HFF-Myc (cell line): ENCODE data around the gene FAM181B.

ENCODE experiments used
- DNase-seq: peaks from one replicate; pipeline ENCODE4 v3.0.0-alpha.2; 2011; ENCODE audit warnings: low read depth; ENCODE audit errors: extremely low read depth
- H3K4me3 ChIP-seq: replicated peaks from 2 replicates; pipeline ENCODE4 v1.5.1; 2011; ENCODE audit warnings: low read depth, mild to moderate bottlenecking, control low read depth, low read length
- CTCF ChIP-seq: IDR thresholded peaks from 2 replicates; pipeline ENCODE4 v1.5.1; 2012; ENCODE audit warnings: mild to moderate bottlenecking, low read depth, low read length, control low read depth; ENCODE audit errors: missing control alignments

Gene FAM181B

GRCh38 chr11:82714346-82715174 lies 19.1 kb downstream of the FAM181B start:
- TF ChIP-seq CTCF = no peak
- no peak for DNase-seq
- H3K4me3 ChIP-seq = no peak overlapping the region

GRCh38 chr11:82711648-82712047 lies 22.0 kb downstream of the FAM181B start:
- no peak for TF ChIP-seq CTCF
- no peak overlapping the region for H3K4me3 ChIP-seq
- DNase-seq = no peak

DNA sequence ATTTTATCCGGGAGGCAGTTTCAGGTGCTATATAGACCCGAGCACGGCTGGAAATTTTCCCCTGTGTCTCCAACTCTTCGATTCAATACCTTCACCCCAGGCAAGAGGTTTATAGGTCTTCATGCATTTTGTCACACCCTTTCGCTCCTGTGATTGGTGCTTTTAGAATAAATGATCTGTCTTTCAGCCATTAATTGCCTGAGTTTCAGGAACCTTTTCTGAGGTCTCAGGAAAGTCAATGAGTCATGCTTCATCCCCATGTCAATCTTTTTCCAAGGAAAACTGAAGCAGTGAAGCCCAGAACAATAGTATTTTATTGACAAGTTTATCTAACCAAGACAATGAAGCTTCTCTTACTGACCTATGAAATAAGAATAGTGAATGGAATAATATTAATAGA lies 29.9 kb downstream of the FAM181B start:
- no peak overlapping the region for H3K4me3 ChIP-seq
- no peak for TF ChIP-seq CTCF
- no peak for DNase-seq

DNA sequence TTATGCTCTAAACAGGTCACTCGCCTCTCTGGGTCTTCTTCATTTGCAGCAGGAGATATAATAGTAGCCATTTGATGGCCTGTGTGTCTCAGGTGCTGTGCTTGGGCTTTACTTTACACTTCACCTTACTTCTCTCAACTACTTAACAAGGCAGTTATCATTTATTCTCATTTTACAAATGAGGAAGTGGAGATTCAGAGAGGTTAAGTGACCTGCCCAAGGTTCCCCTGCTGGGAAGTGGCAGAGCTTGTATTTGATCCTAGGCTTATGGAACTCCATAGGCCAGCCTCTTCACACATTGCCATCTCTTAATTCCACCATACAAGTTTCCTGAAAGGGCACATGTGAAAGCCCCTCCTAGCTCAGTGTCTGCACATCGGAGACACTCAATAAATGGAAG lies 30.4 kb downstream of the FAM181B start:
- DNase-seq = no peak
- TF ChIP-seq CTCF = no peak
- no peak overlapping the region for H3K4me3 ChIP-seq

- peak; percentile 33 for DNase-seq
- peak; percentile 71 for TF ChIP-seq CTCF
- no peak overlapping the region for H3K4me3 ChIP-seq
These were observed 31.7 kb downstream of the FAM181B start for GRCh38 chr11:82701847-82702520.

DNA sequence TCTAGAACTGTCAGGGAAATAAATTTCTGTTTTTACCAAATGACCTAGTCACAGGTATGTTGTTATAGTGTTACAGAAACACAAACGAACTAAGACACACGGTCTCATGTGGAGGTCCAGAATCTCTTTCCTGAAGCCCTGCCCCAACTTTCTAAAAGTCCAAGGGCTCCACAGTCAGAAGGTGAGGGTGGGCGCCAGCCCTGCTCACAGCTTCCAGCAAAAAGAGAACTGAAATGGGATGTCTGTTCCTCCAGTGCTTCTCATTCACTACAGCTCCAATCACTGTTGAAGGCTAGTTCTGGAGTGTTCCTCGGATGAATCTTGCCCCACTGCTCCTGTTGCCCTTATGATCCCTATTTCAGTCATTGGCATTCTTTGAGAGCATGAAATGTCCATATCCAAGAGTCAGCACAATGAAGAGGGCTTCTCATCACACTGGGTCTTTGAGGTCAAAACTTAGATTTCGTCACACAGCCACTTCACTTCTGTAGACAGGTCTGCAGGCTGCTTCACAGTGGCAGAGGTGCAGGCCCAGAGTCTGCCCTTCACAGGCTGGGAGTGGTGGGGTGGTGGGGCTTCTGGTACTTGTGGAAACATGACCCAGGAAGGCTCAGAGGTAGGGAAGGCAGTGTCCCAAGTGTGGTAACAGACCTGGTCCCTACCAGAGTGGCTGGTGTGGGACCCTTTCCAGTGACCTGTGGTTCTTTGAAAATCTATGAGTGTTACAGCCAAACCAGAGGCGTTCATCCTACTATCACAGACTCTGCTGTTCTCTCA lies 34.9 kb downstream of the FAM181B start:
- no peak for TF ChIP-seq CTCF
- no peak overlapping the region for H3K4me3 ChIP-seq

More for the DNA sequence above, 34.9 kb downstream of the FAM181B start:
- DNase-seq = no peak
